A549 (cell line): Measurements from ENCODE around the gene ABHD3.

ENCODE experiments used
- CEBPB ChIP-seq, 2 experiments: fragments of >200 bp in 1 of 2; sonication (Bioruptor Twin) in 1 of 2; formaldehyde crosslinking in 1 of 2; IDR thresholded peaks; 2 replicates each; pipeline ENCODE4 v1.6.1; 2012 to 2016
- TF ChIP-seq, protein P1 (sequence below): fragments of >200 bp; sonication (Bioruptor Twin); formaldehyde crosslinking; IDR thresholded peaks from 3 replicates; pipeline ENCODE4 v1.5.1; 2016

DNA sequence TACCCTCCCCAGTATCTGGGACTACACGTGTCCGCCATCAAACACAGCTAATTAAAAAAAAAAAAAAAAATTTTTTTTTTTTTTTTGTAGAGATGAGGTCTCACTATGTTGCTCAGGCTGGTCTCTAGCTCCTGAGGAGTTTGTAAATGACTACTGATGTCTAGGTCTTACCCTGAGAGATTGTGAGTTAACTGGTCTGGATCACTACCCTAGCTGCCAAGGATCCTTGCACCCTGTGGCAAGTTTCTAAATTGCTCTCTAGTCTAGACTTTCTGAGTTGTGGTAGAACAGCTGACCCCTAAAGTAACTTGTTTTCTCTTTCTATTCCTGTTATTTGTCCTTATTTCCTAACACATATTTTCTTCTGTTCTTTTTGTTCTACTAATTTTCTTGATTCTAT, 44.5 kb downstream of the ABHD3 start:
- TF ChIP-seq, protein P1, sequence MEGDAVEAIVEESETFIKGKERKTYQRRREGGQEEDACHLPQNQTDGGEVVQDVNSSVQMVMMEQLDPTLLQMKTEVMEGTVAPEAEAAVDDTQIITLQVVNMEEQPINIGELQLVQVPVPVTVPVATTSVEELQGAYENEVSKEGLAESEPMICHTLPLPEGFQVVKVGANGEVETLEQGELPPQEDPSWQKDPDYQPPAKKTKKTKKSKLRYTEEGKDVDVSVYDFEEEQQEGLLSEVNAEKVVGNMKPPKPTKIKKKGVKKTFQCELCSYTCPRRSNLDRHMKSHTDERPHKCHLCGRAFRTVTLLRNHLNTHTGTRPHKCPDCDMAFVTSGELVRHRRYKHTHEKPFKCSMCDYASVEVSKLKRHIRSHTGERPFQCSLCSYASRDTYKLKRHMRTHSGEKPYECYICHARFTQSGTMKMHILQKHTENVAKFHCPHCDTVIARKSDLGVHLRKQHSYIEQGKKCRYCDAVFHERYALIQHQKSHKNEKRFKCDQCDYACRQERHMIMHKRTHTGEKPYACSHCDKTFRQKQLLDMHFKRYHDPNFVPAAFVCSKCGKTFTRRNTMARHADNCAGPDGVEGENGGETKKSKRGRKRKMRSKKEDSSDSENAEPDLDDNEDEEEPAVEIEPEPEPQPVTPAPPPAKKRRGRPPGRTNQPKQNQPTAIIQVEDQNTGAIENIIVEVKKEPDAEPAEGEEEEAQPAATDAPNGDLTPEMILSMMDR, result no peak
- TF ChIP-seq CEBPB (IDR thresholded peaks at IDR 0.05), result no peak
